ENCODE results near the gene TMX3. TPM values are rescaled to one million over a fixed set of nuclear protein-coding genes. Genes with fewer than 3 reads are reported as not detected.

The TMX3 gene
- total and polyA plus RNA-seq, 9 donors, result 14.8 to 41.9 (median 26.8) TPM

GRCh38 chr18:68713796-68714195, 1.1 kb downstream of the TMX3 start:
- intact Hi-C loops (cut with DNase I), result loop anchor here in 1 of 4 donors (2.0 kb wide), 1 partner anchor 63 kb away; no protein-coding TSS in a partner anchor
- Histone ChIP-seq H3K4me1 (ENCODE audit: insufficient read depth) (peaks cover 4% of the 10 kb centered on the region), H3K36me3 (no peaks in the 10 kb centered on the region), H3K27me3 (no peaks in the 10 kb centered on the region), H3K27ac (no peak overlapping the region), H3K4me3 (peak overlapping the region; percentile 85), H3K9me3 (no peaks in the 10 kb centered on the region)
- DNase-seq, result no peak
- TF ChIP-seq POLR2A (IDR thresholded peaks at IDR 0.05), result no peak
- no peak for TF ChIP-seq EP300 (IDR thresholded peaks at IDR 0.05)
- TF ChIP-seq CTCF (IDR thresholded peaks at IDR 0.05), result no peak
- 19 to 22% (median 21%) methylated on average over 6 of the region's 6 CpGs for WGBS, 3 donors

DNA sequence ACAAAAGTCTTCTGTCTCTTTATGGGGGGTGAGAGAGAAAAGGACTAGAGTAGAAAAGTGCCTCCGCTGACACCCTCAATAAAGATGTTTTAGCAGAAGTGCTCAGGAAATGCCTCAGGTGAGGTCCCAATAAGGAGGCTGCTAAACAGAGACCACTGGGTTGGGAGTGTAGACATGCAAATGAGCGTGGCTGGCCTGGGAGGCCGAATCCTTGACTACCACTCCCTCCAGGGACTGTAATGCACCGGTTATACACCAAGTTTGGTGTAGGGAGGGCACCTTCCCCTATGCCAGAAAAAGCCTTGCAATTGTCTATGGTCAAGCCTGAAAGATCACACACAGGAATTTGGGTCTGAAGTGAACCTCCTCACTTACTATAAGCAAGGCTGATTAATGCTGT, 1.8 kb downstream of the TMX3 start:
- no peak overlapping the region for H3K4me3 ChIP-seq
- no peaks in the 10 kb centered on the region for H3K27me3 ChIP-seq
- DNase-seq, result no peak
- intact Hi-C loops (cut with DNase I), result no loop called here
- H3K36me3 ChIP-seq, result no peaks in the 10 kb centered on the region
- TF ChIP-seq CTCF (IDR thresholded peaks at IDR 0.05) (no peak), POLR2A (IDR thresholded peaks at IDR 0.05) (no peak), EP300 (IDR thresholded peaks at IDR 0.05) (no peak)
- H3K27ac ChIP-seq, result no peak overlapping the region
- WGBS, 3 donors, result 84 to 88% (median 84%) methylated on average over 4 of the region's 4 CpGs
- H3K4me1 ChIP-seq (ENCODE audit: insufficient read depth), result peaks cover 4% of the 10 kb centered on the region
- H3K9me3 ChIP-seq, result no peaks in the 10 kb centered on the region

- Histone ChIP-seq H3K9me3 (no peaks in the 10 kb centered on the region), H3K4me3 (no peak overlapping the region), H3K27me3 (no peaks in the 10 kb centered on the region), H3K4me1 (ENCODE audit: insufficient read depth) (no peaks in the 10 kb centered on the region), H3K36me3 (no peaks in the 10 kb centered on the region), H3K27ac (no peak overlapping the region)
- no peak for TF ChIP-seq CTCF (IDR thresholded peaks at IDR 0.05)
- no peak for TF ChIP-seq POLR2A (IDR thresholded peaks at IDR 0.05)
- no peak for TF ChIP-seq EP300 (IDR thresholded peaks at IDR 0.05)
- DNase-seq, result no peak
- intact Hi-C loops (cut with DNase I), result no loop called here
- WGBS, 3 donors, result 93 to 98% (median 93%) methylated on average over 2 of the region's 2 CpGs
Observed at GRCh38 chr18:68707646-68708045, 7.3 kb downstream of the TMX3 start.

DNA sequence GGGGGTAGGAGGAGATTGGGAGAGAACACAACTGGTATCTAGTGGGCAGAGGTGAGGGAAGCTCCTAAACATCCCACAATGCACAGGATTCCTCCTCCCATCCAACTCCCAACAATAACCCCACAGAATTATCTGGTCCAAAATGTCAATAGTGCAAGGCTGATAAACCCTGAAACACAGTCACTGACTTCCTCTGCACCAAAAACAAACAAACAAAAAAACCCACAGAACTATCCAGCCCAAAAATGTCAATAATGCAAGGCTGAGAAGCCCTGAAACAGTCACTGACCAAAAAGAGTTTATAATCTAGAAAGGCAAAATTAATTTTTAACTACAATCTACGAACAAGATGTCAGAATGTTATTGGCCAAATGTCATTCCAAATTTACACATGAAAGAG, 9.8 kb downstream of the TMX3 start:
- Histone ChIP-seq H3K27ac (no peak overlapping the region), H3K9me3 (no peaks in the 10 kb centered on the region), H3K27me3 (no peaks in the 10 kb centered on the region), H3K4me3 (no peak overlapping the region), H3K4me1 (ENCODE audit: insufficient read depth) (no peaks in the 10 kb centered on the region), H3K36me3 (no peaks in the 10 kb centered on the region)
- TF ChIP-seq POLR2A (IDR thresholded peaks at IDR 0.05) (no peak), EP300 (IDR thresholded peaks at IDR 0.05) (no peak)
- 90 to 100% (median 94%) methylated on average over 1 of the region's 1 CpG for WGBS, 3 donors
- intact Hi-C loops (cut with DNase I), result no loop called here
- no peak for DNase-seq

- no peaks in the 10 kb centered on the region for H3K9me3 ChIP-seq
- no peaks in the 10 kb centered on the region for H3K4me1 ChIP-seq (ENCODE audit: insufficient read depth)
- TF ChIP-seq CTCF (IDR thresholded peaks at IDR 0.05), result no peak
- TF ChIP-seq EP300 (IDR thresholded peaks at IDR 0.05), result no peak
- no peak for TF ChIP-seq POLR2A (IDR thresholded peaks at IDR 0.05)
- H3K36me3 ChIP-seq, result no peaks in the 10 kb centered on the region
- no peak overlapping the region for H3K27ac ChIP-seq
- no peaks in the 10 kb centered on the region for H3K27me3 ChIP-seq
- intact Hi-C loops (cut with DNase I), result no loop called here
- WGBS, 3 donors, result 77 to 92% (median 85%) methylated on average over 3 of the region's 3 CpGs
- no peak overlapping the region for H3K4me3 ChIP-seq
- DNase-seq, result no peak
Observed at GRCh38 chr18:68703326-68703725, 11.6 kb downstream of the TMX3 start.

All from ovary (tissue), 9 donors.